ENCODE results near the gene IL32.

The IL32 gene, protein sequence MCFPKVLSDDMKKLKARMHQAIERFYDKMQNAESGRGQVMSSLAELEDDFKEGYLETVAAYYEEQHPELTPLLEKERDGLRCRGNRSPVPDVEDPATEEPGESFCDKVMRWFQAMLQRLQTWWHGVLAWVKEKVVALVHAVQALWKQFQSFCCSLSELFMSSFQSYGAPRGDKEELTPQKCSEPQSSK

DNA sequence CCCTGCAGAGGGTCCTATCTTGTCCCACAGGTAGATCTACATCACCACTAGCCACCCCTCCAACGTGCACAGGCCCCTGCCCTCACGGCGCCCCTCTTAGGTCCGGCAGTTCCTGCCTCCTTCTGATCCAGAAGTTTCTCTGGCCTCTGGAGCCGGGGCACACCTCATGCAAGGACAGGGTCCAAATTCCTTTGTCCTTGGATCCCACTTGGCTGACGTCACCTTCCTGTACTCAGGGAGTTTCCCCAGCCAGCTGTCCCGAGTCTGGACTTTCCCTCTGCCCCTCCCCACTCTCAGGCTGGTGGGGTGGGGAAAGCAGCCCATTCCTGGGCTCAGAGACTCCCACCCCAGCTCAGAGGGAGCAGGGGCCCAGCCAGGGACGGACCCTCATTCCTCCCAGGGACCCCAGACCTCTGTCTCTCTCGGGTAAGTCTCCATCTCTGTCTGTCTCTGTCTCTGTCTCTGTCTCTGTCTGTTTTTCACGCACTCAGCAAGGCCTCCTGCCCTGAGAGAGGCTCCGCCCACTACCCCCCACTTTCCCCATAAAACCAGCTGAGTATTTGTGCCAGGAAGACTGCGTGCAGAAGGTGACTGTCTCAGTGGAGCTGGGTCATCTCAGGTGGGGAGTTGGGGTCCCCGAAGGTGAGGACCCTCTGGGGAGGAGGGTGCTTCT is at the start of gene IL32:
IL32 (plus strand) TSS at position 572 of the 673 bp plus-strand sequence. CDS start 172 bp downstream, outside the sequence.
- peak; percentile 50 for DNase-seq (ENCODE audit: low read depth)

DNA sequence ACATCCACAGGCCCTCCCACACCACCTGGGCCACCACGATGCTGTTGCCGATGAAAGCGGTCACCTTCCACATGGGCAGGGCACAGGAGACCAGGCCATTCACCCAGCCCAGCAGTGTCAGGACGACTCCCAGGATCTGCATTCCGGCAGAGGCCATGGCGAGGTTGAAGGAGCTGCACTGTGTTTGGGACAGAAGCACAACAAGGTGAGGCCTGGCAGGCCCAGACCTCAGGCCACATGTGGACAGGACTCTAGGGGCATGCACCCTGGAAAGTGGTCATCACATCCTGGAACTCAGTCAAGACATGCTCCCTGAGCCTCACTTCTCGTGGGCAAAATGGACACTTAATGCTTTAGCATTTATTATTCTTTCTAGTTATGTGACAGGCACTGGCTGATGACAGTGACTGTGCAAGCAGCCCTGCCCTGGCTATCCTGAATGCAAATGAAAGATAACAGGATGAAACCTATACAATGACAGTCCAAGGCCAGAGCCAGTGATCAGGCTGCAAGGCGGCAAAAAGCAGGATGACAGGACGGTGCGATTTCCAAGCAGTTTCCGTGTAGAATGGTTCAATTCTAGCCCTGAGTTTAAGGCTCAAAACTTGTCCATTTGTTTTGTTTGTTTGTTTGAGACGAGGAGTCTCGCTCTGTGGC is 49.4 kb upstream of the IL32 start:
- DNase-seq (ENCODE audit: low read depth): no peak

- DNase-seq (ENCODE audit: low read depth): no peak
Observed at GRCh38 chr16:3017344-3017743, 48.1 kb upstream of the IL32 start.

DNA sequence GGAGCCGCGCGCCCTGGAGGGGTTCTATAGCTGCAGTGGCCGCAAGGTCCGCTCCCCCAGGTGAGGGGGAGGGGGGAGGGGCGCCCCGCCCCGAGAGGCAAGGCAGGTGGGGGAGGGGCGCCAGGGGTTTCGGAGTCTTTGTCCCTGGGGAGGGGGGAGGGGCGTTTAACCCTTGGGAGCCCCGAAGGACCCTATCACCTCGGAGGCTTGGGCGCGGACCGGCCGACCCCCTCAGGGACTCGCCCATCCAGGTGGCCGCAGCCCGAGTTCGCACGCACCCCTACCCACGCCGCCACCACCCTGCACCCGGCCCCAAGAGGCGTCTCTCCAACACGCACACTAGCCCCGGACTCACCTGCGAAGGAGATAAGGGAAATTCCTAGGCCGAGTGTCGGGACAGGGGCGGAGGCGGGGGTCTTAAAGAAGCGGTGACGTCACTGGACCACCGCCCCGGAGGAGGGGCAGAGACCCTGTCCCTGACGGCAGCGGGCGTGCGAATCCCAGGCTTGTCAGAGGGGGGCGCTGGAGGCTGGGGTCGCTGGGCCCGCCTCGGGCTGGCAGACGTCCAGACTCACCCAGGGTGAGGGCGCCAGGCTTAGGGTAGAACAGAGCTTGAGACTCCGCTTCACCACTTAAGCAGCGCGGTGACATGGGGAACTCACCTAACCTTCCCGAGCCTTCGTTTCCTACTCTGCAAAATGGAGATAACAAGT is 47.5 kb upstream of the IL32 start, which contains the start of gene CLDN6:
CLDN6 (minus strand) TSS at position 390 of the 713 bp plus-strand sequence. CDS start 2,162 bp downstream, outside the sequence.
- DNase-seq (ENCODE audit: low read depth): no peak

DNA sequence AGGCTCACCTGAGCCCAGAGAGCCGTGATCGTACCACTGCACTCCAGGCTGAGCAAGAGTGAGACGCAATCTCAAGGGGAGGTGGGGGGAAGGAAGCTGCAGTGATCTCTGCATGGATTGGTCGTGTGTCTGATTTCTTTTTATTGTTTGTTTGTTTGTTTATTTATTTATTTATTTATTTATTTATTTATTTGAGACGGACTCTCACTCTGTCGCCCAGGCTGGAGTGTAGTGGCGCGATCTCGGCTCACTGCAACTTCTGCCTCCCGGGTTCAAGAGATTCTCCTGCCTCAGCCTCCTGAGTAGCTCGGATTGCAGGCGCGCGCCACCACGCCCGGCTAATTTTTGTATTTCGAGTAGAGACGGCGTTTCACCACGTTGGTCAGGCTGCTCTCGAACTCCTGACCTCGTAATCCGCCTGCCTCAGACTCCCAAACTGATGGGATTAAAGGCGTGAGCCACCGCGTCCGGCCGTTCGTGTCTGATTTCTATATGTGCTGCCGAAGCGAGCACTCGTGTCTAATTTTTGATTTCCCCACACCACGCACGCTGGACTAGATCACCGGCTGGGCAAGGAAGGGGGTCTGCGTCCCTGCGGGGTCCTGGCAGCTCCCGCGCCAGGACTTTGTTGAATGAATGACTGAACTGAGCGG is 45.7 kb upstream of the IL32 start:
- no peak for DNase-seq (ENCODE audit: low read depth)

GRCh38 chr16:3020247-3020603 is 45.2 kb upstream of the IL32 start, which contains the start of gene TNFRSF12A:
Gene TNFRSF12A, plus strand, starts transcription at chr16:3020368. Its CDS starts 30 bp downstream, at chr16:3020398.
- DNase-seq (ENCODE audit: low read depth): peak; percentile 61

DNA sequence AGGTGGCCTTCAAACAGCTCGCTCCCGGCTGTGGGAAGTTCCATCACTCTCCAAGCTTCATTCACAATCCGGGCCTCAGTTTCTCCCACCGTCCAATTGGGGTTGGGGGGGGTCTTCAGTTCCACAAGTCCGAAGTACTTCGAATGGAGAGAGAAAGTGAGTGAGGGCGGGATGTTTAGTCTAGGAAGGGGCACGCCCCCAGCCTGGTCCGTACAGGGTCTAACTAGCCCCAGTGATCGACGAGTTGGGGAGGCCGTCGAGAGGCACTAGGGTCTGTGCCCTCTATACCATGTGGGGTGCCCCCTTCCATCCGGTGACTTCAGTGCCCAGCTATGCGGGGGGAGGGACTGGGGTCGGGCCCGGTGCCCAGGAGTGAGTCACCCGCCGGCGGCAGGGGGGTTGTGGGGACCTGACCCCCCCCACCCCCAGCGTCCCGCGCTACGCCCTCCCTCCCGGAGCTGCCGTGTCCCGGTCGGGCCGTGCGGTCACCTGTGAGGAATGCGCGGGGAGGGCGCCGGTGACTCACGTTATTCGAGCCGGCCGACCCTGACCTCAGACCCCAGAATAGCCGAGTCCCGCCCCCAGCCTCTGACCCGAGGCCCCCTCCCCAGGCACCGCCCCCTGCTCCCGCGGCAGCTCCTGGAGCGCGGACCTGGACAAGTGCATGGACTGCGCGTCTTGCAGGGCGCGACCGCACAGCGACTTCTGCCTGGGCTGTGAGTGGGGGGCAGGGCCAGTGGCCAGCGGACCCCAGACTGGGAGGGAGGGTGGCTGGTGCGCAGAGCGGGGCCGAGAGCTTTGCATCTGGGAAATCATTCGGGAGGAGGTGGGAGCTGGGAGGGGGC is 44.6 kb upstream of the IL32 start:
- DNase-seq (ENCODE audit: low read depth): peak; percentile 67

DNA sequence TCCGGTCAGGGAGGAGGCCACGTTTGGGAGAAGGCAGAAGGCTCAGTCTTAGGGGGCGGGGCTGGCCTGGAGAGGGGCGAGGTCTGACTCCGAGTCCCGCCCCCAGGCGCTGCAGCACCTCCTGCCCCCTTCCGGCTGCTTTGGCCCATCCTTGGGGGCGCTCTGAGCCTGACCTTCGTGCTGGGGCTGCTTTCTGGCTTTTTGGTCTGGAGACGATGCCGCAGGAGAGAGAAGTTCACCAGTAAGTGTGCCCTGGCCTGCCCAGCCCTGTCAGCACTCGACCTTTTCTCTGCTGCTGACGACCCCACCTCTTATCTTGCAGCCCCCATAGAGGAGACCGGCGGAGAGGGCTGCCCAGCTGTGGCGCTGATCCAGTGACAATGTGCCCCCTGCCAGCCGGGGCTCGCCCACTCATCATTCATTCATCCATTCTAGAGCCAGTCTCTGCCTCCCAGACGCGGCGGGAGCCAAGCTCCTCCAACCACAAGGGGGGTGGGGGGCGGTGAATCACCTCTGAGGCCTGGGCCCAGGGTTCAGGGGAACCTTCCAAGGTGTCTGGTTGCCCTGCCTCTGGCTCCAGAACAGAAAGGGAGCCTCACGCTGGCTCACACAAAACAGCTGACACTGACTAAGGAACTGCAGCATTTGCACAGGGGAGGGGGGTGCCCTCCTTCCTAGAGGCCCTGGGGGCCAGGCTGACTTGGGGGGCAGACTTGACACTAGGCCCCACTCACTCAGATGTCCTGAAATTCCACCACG is 43.8 kb upstream of the IL32 start:
- peak; percentile 76 for DNase-seq (ENCODE audit: low read depth)

DNA sequence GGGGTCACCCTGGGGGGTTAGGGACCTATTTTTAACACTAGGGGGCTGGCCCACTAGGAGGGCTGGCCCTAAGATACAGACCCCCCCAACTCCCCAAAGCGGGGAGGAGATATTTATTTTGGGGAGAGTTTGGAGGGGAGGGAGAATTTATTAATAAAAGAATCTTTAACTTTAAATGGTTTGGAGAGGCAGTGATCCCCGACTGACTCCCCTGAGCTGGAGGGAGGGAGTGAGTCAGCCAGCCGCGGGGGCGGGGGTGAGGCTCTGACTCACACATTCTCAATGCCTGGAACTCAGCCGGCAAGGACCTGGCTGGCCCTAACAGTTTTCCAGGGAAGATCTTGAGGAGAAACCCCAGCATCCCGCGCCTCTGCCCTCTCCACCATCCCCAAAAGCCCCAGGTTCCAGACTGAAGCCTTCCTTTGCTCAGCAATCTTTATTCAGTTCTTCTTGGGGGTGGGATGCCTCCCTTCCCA is 43.2 kb upstream of the IL32 start:
- DNase-seq (ENCODE audit: low read depth): peak; percentile 84

DNA sequence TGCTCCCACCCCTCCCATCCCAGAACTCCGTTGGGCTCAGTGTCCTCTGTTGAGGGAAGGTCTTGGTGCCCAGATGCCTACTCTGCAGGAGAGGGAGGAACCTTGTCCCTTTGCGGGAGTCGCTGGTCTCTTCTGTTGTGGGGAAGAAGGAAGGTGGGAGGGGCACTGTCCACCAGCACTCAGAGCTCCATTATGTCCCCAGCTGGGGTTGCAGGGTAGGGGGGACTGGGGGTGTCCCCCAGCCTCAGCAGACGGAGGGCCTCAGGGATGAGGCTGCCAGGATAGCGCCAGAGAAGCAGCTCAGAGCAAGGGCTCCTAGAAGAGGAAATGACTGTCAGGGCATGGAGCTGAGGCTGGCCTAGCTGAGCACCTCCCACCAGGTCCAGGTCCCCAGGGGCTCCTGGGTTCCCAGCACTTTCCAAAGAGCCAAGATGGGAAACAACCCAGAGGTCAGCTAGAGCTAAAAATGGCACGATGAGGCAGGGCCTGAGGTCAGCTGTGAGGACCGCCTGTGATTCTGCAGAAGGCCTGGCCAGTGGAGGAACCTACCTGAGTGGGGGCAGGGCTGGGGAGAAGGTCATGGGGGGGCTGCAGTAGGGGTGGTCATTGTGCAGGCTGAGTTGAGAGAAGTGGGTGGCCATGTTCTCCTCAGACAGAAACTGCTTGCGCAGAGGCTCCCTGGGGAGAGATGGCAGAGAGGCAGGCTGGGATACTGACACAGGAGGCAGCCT is 42.6 kb upstream of the IL32 start:
- no peak for DNase-seq (ENCODE audit: low read depth)

DNA sequence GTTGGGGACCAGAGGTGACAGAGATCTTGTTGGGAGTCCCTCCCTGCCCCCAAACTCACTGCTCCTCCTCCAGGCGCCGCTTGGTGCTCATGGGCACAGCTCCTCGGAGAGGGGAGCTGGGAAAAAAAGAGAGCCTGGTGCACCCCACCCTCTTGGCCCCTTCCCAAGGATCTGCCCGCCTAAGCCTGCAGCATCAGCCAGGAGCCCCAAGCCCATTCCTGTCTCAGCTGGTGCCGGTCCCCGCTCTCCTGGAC is 42.1 kb upstream of the IL32 start:
- DNase-seq (ENCODE audit: low read depth): no peak

DNA sequence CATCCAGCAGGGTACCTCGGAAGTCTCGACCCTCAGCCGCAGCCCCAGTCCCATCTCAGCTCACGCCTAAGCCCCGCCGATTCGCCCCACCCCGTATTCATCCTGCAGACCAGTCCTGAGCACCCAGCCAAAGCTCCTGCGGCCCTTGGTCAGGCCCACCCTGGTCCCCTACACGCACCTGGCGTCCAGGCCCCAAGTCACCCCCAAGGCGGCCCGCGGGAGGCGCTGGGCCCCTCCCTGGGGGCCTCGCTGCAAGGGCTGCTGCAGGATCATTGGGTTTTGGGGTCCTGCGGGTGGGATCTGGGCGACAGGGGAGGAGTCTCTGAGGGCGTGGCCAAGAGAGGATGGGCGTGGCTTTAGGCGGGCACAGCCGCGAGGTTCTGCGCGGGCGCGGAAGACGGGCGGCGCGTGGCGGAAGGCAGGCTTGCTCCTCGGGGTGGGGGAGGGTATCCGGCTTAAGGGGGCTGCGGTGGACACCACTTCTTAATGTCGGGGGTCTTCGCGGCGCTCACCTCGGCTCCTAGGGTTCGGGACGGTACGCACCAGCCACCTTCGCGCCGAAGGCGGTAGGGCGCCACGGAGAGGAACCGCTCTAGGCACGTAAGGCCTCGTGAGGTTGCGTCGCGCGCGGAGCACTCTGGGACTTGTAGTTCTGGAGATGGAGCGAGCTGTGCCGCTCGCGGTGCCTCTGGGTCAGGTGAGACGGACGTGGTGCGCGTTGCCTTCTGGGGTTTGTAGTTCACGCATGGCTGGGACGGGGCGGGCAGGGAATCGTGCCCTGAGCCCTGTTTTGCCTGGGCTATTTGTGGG is 41.6 kb upstream of the IL32 start, which contains the start of the genes HCFC1R1 and THOC6:
HCFC1R1 (minus strand) TSS at position 274 of the 810 bp plus-strand sequence; CDS start at position 273, 1 bp downstream.
THOC6 (plus strand) TSS at position 367 of the 810 bp plus-strand sequence; CDS start at position 659, 292 bp downstream.
- peak; percentile 88 for DNase-seq (ENCODE audit: low read depth)

- DNase-seq (ENCODE audit: low read depth): no peak
Observed at GRCh38 chr16:3025032-3026002, 40.1 kb upstream of the IL32 start.

DNA sequence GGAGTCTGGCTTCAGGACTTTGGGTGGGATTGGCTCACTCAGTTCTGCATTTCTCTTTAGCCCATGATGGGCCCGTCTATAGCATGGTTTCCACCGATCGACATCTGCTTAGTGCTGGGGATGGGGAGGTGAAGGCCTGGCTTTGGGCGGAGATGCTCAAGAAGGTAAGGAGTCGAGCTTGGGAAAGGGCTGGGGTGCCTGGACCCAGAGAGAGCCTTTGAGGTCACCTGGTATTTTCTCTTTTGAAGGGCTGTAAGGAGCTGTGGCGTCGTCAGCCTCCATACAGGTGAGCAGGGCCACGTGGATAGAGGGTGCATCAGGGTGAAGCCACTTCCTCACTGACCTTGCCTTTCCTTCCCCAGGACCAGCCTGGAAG is 39.4 kb upstream of the IL32 start:
- no peak for DNase-seq (ENCODE audit: low read depth)

GRCh38 chr16:3026609-3027488 is 38.6 kb upstream of the IL32 start:
- no peak for DNase-seq (ENCODE audit: low read depth)

DNA sequence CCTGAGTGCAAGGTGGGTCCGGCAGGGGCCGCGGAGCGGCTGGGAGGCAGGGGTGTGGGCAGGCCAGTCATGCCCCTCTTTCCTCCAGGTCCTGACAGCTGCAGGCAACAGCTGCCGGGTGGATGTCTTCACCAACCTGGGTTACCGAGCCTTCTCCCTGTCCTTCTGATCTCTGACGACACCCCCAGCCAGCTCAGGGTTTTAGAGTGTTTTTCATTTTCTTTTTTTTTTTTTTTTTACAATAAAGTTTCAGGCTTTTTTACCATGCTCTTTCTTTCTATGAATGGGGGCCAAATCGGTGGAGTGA is 38.0 kb upstream of the IL32 start:
- no peak for DNase-seq (ENCODE audit: low read depth)
